Daoy (cell line): ENCODE results near the gene TEKT2. TPM values are rescaled to one million over a fixed set of nuclear protein-coding genes. Genes with fewer than 3 reads are reported as not detected.

Experiments
- DNase-seq: peaks from one replicate; pipeline ENCODE4 v3.0.0-alpha.2; 2015; ENCODE audit warnings: low read depth
- total RNA-seq: library from RNA; depleted of rRNA; stranded (reverse); fragments of >200 nt; shearing (Covaris generic); gene quantifications from 2 replicates; pipeline ENCODE4 v1.2.3, GENCODE V29; 2014; rRNA removed

The TEKT2 gene
- total RNA-seq, 1 experiment from 2014 or later, result not detected

GRCh38 chr1:36128126-36128904, 44.4 kb downstream of the TEKT2 start:
- DNase-seq, result peak; percentile 89

GRCh38 chr1:36128905-36129206, 45.0 kb downstream of the TEKT2 start:
- no peak for DNase-seq

DNA sequence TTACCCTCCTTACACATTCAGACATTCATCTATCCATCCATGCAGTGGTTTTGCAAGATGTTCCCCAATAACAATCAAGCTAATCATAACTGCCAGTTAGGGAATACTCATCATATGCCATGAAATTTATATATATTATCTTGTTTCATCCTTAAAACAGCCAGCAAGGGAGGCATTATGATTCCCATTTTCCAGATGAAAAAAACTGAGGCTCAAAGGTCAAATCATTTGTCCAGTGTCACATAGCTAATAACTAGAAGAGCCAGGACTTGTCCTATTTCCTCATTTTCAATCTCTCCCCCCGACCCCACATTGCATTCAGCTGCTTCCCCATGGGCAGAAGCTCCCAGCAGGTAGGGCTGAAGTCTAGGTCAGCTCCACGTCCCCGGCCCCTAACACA, 48.1 kb downstream of the TEKT2 start:
- DNase-seq, result no peak

DNA sequence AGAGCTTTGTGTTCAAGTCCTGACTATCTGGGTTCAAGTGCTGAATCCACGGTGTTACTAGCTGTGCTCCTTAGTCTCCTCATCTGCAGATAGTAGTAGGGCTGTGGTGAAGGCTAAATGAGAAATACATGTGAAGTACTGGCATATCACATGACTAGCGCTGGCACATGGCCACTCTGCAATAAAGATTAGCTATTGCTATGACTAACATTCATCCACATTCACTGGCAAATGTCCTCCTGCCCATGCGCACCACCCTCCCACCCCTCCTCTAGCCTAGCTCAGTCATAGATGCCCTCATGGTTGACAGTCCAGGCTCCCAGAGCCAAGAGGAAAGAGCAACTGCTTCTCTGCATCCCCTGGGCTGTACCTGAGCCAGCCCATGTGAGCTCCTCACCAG, 49.6 kb downstream of the TEKT2 start:
- DNase-seq, result peak; percentile 97

GRCh38 chr1:36134031-36134430, 50.1 kb downstream of the TEKT2 start:
- no peak for DNase-seq

- peak; percentile 75 for DNase-seq
Observed at GRCh38 chr1:36134505-36135329, 50.8 kb downstream of the TEKT2 start.

GRCh38 chr1:36135330-36135667, 51.4 kb downstream of the TEKT2 start:
- no peak for DNase-seq

- DNase-seq, result no peak
Observed at GRCh38 chr1:36135796-36136195, 51.9 kb downstream of the TEKT2 start.

GRCh38 chr1:36136535-36136934, 52.6 kb downstream of the TEKT2 start:
- DNase-seq, result peak; percentile 85

GRCh38 chr1:36137226-36137625, 53.3 kb downstream of the TEKT2 start:
- no peak for DNase-seq

- no peak for DNase-seq
Observed at GRCh38 chr1:36137776-36138175, 53.9 kb downstream of the TEKT2 start.

Other genes starting within 250 kb of the TEKT2 start
- 7.5 and 7.9 TPM in 2 replicates for gene AGO1, start 200.9 kb upstream of the TEKT2 start, total RNA-seq
- gene AGO3, start 153.0 kb upstream of the TEKT2 start, total RNA-seq, result 18.4 and 43.9 TPM in 2 replicates
- 116 and 118 TPM in 2 replicates for gene ADPRS, start 4.8 kb downstream of the TEKT2 start, total RNA-seq
- 2.2 and 3.7 TPM in 2 replicates for gene COL8A2, start 41.1 kb downstream of the TEKT2 start, total RNA-seq
- gene TRAPPC3, start 65.4 kb downstream of the TEKT2 start, total RNA-seq, result 129 and 141 TPM in 2 replicates
- 183 and 236 TPM in 2 replicates for gene MAP7D1, start 72.1 kb downstream of the TEKT2 start, total RNA-seq
- 57.4 and 76.3 TPM in 2 replicates for gene THRAP3, start 140.3 kb downstream of the TEKT2 start, total RNA-seq
- gene SH3D21, start 222.3 kb downstream of the TEKT2 start, total RNA-seq, result 0.89 and 1.1 TPM in 2 replicates
- 28.1 and 44.1 TPM in 2 replicates for gene EVA1B, start 239.6 kb downstream of the TEKT2 start, total RNA-seq